ENCODE measurements around the gene PINK1.

PINK1 gene

GRCh38 chr1:20641975-20642374, 8.7 kb downstream of the PINK1 start:
- Histone ChIP-seq H2AFZ (ENCODE audit: low read length) (no peak overlapping the region), H3K27me3 (ENCODE audit: insufficient read depth, low read length) (no peaks in the 10 kb centered on the region; the same call in 1 of the 2 replicates), H3K27ac (ENCODE audit: low read depth, low read length, poor library complexity, severe bottlenecking) (no peak overlapping the region), H3K79me2 (ENCODE audit: insufficient read depth, low read length) (no peaks in the 10 kb centered on the region), H3K36me3 (ENCODE audit: insufficient read depth, low read length) (no peaks in the 10 kb centered on the region), H3K9me3 (ENCODE audit: low read length) (no peaks in the 10 kb centered on the region), H3K9ac (ENCODE audit: low read length) (no peak overlapping the region), H3K4me3 (ENCODE audit: low read depth, low read length, poor library complexity, severe bottlenecking) (no peak overlapping the region), H3K4me1 (ENCODE audit: insufficient read depth, low read length, severe bottlenecking) (no peaks in the 10 kb centered on the region), H3K4me2 (ENCODE audit: low read length) (no peak overlapping the region), H3K9me2 (ENCODE audit: low read depth, low read length) (no peaks in the 10 kb centered on the region), H3F3A (ENCODE audit: insufficient read depth, low read length) (no peaks in the 10 kb centered on the region), H4K20me1 (ENCODE audit: insufficient read depth, low read length) (no peaks in the 10 kb centered on the region)
- TF ChIP-seq, protein P1, sequence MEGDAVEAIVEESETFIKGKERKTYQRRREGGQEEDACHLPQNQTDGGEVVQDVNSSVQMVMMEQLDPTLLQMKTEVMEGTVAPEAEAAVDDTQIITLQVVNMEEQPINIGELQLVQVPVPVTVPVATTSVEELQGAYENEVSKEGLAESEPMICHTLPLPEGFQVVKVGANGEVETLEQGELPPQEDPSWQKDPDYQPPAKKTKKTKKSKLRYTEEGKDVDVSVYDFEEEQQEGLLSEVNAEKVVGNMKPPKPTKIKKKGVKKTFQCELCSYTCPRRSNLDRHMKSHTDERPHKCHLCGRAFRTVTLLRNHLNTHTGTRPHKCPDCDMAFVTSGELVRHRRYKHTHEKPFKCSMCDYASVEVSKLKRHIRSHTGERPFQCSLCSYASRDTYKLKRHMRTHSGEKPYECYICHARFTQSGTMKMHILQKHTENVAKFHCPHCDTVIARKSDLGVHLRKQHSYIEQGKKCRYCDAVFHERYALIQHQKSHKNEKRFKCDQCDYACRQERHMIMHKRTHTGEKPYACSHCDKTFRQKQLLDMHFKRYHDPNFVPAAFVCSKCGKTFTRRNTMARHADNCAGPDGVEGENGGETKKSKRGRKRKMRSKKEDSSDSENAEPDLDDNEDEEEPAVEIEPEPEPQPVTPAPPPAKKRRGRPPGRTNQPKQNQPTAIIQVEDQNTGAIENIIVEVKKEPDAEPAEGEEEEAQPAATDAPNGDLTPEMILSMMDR (IDR thresholded peaks at IDR 0.05; ENCODE audit: low read length) = no peak
- no peak for TF ChIP-seq EZH2 (IDR thresholded peaks at IDR 0.05; ENCODE audit: borderline replicate concordance, low read length)

- Histone ChIP-seq H4K20me1 (ENCODE audit: insufficient read depth, low read length) (no peaks in the 10 kb centered on the region), H3K36me3 (ENCODE audit: insufficient read depth, low read length) (peaks cover under 1% of the 10 kb centered on the region; the same call in 1 of the 2 replicates), H3K27ac (ENCODE audit: low read depth, low read length, poor library complexity, severe bottlenecking) (no peak overlapping the region), H3K4me1 (ENCODE audit: insufficient read depth, low read length, severe bottlenecking) (no peaks in the 10 kb centered on the region), H3K4me3 (ENCODE audit: low read depth, low read length, poor library complexity, severe bottlenecking) (no peak overlapping the region), H3K4me2 (ENCODE audit: low read length) (no peak overlapping the region), H3K27me3 (ENCODE audit: insufficient read depth, low read length) (no peaks in the 10 kb centered on the region; the same call in 1 of the 2 replicates), H3K9me3 (ENCODE audit: low read length) (no peaks in the 10 kb centered on the region), H2AFZ (ENCODE audit: low read length) (no peak overlapping the region), H3K9me2 (ENCODE audit: low read depth, low read length) (no peaks in the 10 kb centered on the region), H3K9ac (ENCODE audit: low read length) (no peak overlapping the region), H3F3A (ENCODE audit: insufficient read depth, low read length) (no peaks in the 10 kb centered on the region), H3K79me2 (ENCODE audit: insufficient read depth, low read length) (no peaks in the 10 kb centered on the region)
- TF ChIP-seq, protein P1 (IDR thresholded peaks at IDR 0.05; ENCODE audit: low read length) = no peak
- TF ChIP-seq EZH2 (IDR thresholded peaks at IDR 0.05; ENCODE audit: borderline replicate concordance, low read length) = no peak
Observed at GRCh38 chr1:20643080-20643479, 9.8 kb downstream of the PINK1 start.

GRCh38 chr1:20644416-20644815, 11.2 kb downstream of the PINK1 start:
- Histone ChIP-seq H3F3A (ENCODE audit: insufficient read depth, low read length) (no peaks in the 10 kb centered on the region), H3K9ac (ENCODE audit: low read length) (no peak overlapping the region), H3K27me3 (ENCODE audit: insufficient read depth, low read length) (no peaks in the 10 kb centered on the region; the same call in 1 of the 2 replicates), H3K79me2 (ENCODE audit: insufficient read depth, low read length) (no peaks in the 10 kb centered on the region), H3K27ac (ENCODE audit: low read depth, low read length, poor library complexity, severe bottlenecking) (no peak overlapping the region), H3K4me1 (ENCODE audit: insufficient read depth, low read length, severe bottlenecking) (no peaks in the 10 kb centered on the region), H3K9me2 (ENCODE audit: low read depth, low read length) (no peaks in the 10 kb centered on the region), H2AFZ (ENCODE audit: low read length) (no peak overlapping the region), H3K4me3 (ENCODE audit: low read depth, low read length, poor library complexity, severe bottlenecking) (no peak overlapping the region), H3K36me3 (ENCODE audit: insufficient read depth, low read length) (peaks cover 8% of the 10 kb centered on the region; the same call in 1 of the 2 replicates), H3K9me3 (ENCODE audit: low read length) (no peaks in the 10 kb centered on the region), H4K20me1 (ENCODE audit: insufficient read depth, low read length) (no peaks in the 10 kb centered on the region), H3K4me2 (ENCODE audit: low read length) (no peak overlapping the region)
- TF ChIP-seq EZH2 (IDR thresholded peaks at IDR 0.05; ENCODE audit: borderline replicate concordance, low read length) = no peak
- TF ChIP-seq, protein P1 (IDR thresholded peaks at IDR 0.05; ENCODE audit: low read length) = no peak

Data from OCI-LY1 (cell line).